ENCODE data around the gene ARFGAP1. TPM values are rescaled to one million over a fixed set of nuclear protein-coding genes. Genes with fewer than 3 reads are reported as not detected.
A peak's percentile ranks its signal among the peaks of the same experiment; 100 is the strongest.

ARFGAP1 gene
- total and polyA plus RNA-seq, 2 of the 8 experiments (the other 6 are each of a cell fraction or from before 2014, with no cell fraction given), result 93.7 to 100 TPM

GRCh38 chr20:63286781-63287696 lies 14.4 kb downstream of the ARFGAP1 start:
- no peak overlapping the region for H2BK15ac ChIP-seq (ENCODE audit: low read length)
- peaks cover 0 to 9% (median 6%) of the 10 kb centered on the region in 4 experiments; a peak in 4 of 7 replicates for H3K4me1 ChIP-seq (replicated peaks in 1 of 4; ENCODE audit: control insufficient read depth in 3 of 4, insufficient read depth in 4 of 4, low read length in 3 of 4)
- H2BK5ac ChIP-seq (ENCODE audit: low read depth, low read length), result no peak overlapping the region; the same call in 1 of the 2 replicates
- H3K79me1 ChIP-seq (ENCODE audit: low read depth, low read length), result no peaks in the 10 kb centered on the region
- H3K4ac ChIP-seq (replicated peaks; ENCODE audit: insufficient read length, low read depth, low read length), result no peak overlapping the region
- H3K36me3 ChIP-seq (ENCODE audit: control insufficient read depth in 2 of 4, insufficient read depth in 4 of 4, low read length in 3 of 4), result peaks cover 0 to 36% (median 11%) of the 10 kb centered on the region in 4 experiments; a peak in 5 of 8 replicates
- no peak overlapping the region for H3K23ac ChIP-seq (ENCODE audit: insufficient read length)
- peaks cover 0 to 12% of the 10 kb centered on the region in 2 experiments for H4K20me1 ChIP-seq (replicated peaks in 1 of 2; ENCODE audit: control insufficient read depth in 1 of 2, insufficient read depth in 2 of 2, low read length in 2 of 2)
- 0 out of 2 replicates have a peak overlapping the region, but pooled peaks have one; percentile 51 for H4K8ac ChIP-seq (ENCODE audit: extremely low read depth, insufficient read depth, low read length)
- H3K79me2 ChIP-seq (ENCODE audit: control insufficient read depth in 1 of 2, insufficient read depth in 2 of 2, low read length in 2 of 2), result no peaks in the 10 kb centered on the region
- no peak overlapping the region for H4K91ac ChIP-seq (replicated peaks; ENCODE audit: insufficient read length, low read length)
- FAIRE-seq (no peak), DNase-seq (ENCODE audit: low read depth in 1 of 2, low spot score in 2 of 2) (no peak)
- no peaks in the 10 kb centered on the region for H3K9me3 ChIP-seq (ENCODE audit: insufficient read depth in 2 of 2, low read depth in 1 of 2, low read length in 1 of 2)
- H2BK12ac ChIP-seq (ENCODE audit: low read depth, low read length), result no peak overlapping the region
- WGBS, 2 experiments (ENCODE audit: extremely low coverage in 1 of 2, insufficient coverage in 1 of 2, insufficient read length in 1 of 2, insufficient replicate concordance in 2 of 2, low coverage in 1 of 2, low lambda C conversion rate in 2 of 2, missing lambda C conversion rate in 1 of 2), result 92% methylated on average over 19 of the region's 23 CpGs; no CpG with 5 or more reads in 1 of the 2 experiments
- H3K9ac ChIP-seq (replicated peaks in 1 of 4; ENCODE audit: extremely low read depth in 1 of 4, low read depth in 3 of 4, low read length in 3 of 4), result no peak overlapping the region
- ChIA-PET POLR2A (ENCODE audit: partially characterized antibody) (interaction anchor here (0.7 to 1.5 kb wide), 4 partner anchors 57 to 90 kb away, joined by 3 to 4 read pairs (median 3); no protein-coding TSS in a partner anchor), CTCF (ENCODE audit: partially characterized antibody) (interaction anchor here (0.9 to 9.6 kb wide), 5 partner anchors 10 to 90 kb away, joined by 3 to 82 read pairs (median 5); no protein-coding TSS in a partner anchor)
- no peak overlapping the region for H3K56ac ChIP-seq (replicated peaks; ENCODE audit: insufficient read length, low read depth, low read length)
- TF ChIP-seq CBX5 (IDR thresholded peaks at IDR 0.05; ENCODE audit: low read depth, low read length), result no peak
- H3K4me2 ChIP-seq (ENCODE audit: insufficient read depth in 1 of 2, low read depth in 2 of 2, low read length in 2 of 2), result no peak overlapping the region
- no peak overlapping the region for H3K14ac ChIP-seq (ENCODE audit: insufficient read length)
- no peak overlapping the region for H3K18ac ChIP-seq (ENCODE audit: extremely low read depth, low read length)
- H2AK5ac ChIP-seq (ENCODE audit: low read depth, low read length), result no peak overlapping the region
- H2AFZ ChIP-seq (ENCODE audit: low read length), result no peak overlapping the region
- H3K27ac ChIP-seq (ENCODE audit: low read depth, low read length), result no peak overlapping the region
- no peak overlapping the region for H3K4me3 ChIP-seq (ENCODE audit: extremely low read depth in 1 of 4, insufficient read depth in 2 of 4, low read depth in 3 of 4, low read length in 4 of 4)
- H3K27me3 ChIP-seq (replicated peaks in 1 of 4; ENCODE audit: control insufficient read depth in 3 of 4, extremely low read depth in 1 of 4, insufficient read depth in 3 of 4, low read length in 3 of 4), result no peaks in the 10 kb centered on the region
- no peaks in the 10 kb centered on the region for H3K23me2 ChIP-seq (ENCODE audit: low read depth, low read length)
- H2BK20ac ChIP-seq (ENCODE audit: low read length), result no peak overlapping the region
- no peak overlapping the region for H2BK120ac ChIP-seq (replicated peaks; ENCODE audit: low read depth, low read length)
- no peak overlapping the region for H4K5ac ChIP-seq (ENCODE audit: insufficient read length, low read depth, low read length)
